Measurements from ENCODE around the gene CNTN1.

The CNTN1 gene

DNA sequence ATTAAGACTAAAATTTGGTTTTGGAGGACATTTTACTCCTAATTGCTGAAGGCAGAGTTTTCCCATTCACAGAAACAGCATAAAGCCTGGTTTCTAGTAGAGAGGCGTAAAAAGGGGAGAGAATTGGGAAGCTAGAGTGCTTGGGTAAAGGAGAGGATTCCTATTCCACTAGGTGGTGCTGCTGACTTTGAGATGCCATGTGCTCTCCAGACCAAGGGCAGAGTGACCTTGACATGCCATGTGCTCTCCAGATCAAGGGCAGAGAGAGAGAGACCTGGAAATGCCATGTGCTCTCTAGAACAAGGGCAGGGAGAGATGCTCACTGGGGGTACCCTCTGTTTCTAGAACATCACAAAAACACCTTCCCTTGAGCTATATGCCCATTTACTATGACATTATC is 319.7 kb downstream of the CNTN1 start:
- TF ChIP-seq TAF1 (IDR thresholded peaks at IDR 0.05; ENCODE audit: borderline replicate concordance, insufficient read depth, low read length), result no peak
- no peak for TF ChIP-seq POLR2AphosphoS5 (IDR thresholded peaks at IDR 0.05; ENCODE audit: low read depth, low read length)
- TF ChIP-seq SIN3A (IDR thresholded peaks at IDR 0.05; ENCODE audit: borderline replicate concordance, insufficient read depth, low read length), result no peak
- no peak for TF ChIP-seq FOXP2 (optimal IDR thresholded peaks at IDR 0.05; ENCODE audit: borderline replicate concordance, extremely low read depth, extremely low read length, insufficient read depth)
- TF ChIP-seq, protein P1, sequence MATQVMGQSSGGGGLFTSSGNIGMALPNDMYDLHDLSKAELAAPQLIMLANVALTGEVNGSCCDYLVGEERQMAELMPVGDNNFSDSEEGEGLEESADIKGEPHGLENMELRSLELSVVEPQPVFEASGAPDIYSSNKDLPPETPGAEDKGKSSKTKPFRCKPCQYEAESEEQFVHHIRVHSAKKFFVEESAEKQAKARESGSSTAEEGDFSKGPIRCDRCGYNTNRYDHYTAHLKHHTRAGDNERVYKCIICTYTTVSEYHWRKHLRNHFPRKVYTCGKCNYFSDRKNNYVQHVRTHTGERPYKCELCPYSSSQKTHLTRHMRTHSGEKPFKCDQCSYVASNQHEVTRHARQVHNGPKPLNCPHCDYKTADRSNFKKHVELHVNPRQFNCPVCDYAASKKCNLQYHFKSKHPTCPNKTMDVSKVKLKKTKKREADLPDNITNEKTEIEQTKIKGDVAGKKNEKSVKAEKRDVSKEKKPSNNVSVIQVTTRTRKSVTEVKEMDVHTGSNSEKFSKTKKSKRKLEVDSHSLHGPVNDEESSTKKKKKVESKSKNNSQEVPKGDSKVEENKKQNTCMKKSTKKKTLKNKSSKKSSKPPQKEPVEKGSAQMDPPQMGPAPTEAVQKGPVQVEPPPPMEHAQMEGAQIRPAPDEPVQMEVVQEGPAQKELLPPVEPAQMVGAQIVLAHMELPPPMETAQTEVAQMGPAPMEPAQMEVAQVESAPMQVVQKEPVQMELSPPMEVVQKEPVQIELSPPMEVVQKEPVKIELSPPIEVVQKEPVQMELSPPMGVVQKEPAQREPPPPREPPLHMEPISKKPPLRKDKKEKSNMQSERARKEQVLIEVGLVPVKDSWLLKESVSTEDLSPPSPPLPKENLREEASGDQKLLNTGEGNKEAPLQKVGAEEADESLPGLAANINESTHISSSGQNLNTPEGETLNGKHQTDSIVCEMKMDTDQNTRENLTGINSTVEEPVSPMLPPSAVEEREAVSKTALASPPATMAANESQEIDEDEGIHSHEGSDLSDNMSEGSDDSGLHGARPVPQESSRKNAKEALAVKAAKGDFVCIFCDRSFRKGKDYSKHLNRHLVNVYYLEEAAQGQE (IDR thresholded peaks at IDR 0.05; ENCODE audit: insufficient read depth in 1 of 2, low read depth in 2 of 2, low read length in 2 of 2), result no peak

DNA sequence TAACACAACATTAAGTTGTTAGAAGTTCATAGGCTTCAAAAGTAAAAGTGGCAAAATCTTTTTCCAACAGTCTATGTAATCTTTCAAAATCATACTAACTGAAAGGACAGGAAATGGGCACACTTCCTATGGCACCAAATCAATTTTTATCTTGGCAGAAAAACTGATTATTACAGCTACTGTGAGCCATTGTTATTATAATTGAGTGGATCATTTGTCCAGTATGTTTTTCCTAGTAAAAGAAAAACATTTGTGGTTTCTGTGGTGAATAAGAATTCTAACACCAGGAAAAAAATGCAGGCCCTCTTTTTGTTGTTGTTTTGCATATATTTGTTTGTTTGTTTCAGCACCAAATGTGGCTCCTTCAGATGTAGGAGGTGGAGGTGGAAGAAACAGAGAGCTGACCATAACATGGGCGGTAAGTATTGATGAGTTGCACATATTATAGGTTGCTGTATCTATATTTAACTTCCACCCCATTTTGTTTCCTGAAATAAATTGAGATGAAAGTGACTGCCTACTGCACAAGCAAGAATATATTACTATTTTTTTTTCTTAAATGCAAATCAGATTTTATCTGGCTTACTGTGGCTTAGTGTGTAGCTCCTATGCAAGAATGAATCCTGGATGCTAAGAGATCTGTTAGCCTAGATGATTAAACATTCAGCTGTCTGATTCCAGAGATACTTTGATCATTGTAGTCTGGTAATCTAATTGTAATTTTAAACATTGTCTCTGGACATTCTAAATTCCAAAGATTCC is 321.8 kb downstream of the CNTN1 start:
- no peak for TF ChIP-seq FOXP2 (optimal IDR thresholded peaks at IDR 0.05; ENCODE audit: borderline replicate concordance, extremely low read depth, extremely low read length, insufficient read depth)
- no peak for TF ChIP-seq SIN3A (IDR thresholded peaks at IDR 0.05; ENCODE audit: borderline replicate concordance, insufficient read depth, low read length)
- no peak for TF ChIP-seq TAF1 (IDR thresholded peaks at IDR 0.05; ENCODE audit: borderline replicate concordance, insufficient read depth, low read length)
- TF ChIP-seq, protein P1 (IDR thresholded peaks at IDR 0.05; ENCODE audit: insufficient read depth in 1 of 2, low read depth in 2 of 2, low read length in 2 of 2), result no peak
- TF ChIP-seq POLR2AphosphoS5 (IDR thresholded peaks at IDR 0.05; ENCODE audit: low read depth, low read length), result no peak

DNA sequence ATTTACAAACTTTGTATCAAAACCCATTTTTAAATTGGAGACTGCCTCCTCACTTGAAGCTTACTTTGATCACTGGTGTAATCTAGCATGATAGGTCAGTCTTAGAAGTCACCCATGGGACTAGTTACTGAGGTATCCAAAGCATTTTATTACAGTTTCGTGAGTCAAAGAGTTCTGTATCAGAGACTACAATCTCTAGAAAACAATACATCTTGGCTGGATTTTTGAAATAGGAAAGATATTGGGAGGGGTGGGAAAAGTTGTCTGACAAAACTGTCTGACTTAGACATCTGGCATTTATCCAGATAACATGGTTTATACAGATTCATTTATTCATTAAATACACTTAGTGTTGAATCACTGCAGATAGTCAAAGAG is 322.4 kb downstream of the CNTN1 start:
- no peak for TF ChIP-seq TAF1 (IDR thresholded peaks at IDR 0.05; ENCODE audit: borderline replicate concordance, insufficient read depth, low read length)
- TF ChIP-seq, protein P1 (IDR thresholded peaks at IDR 0.05; ENCODE audit: insufficient read depth in 1 of 2, low read depth in 2 of 2, low read length in 2 of 2), result no peak
- TF ChIP-seq POLR2AphosphoS5 (IDR thresholded peaks at IDR 0.05; ENCODE audit: low read depth, low read length), result no peak
- no peak for TF ChIP-seq FOXP2 (optimal IDR thresholded peaks at IDR 0.05; ENCODE audit: borderline replicate concordance, extremely low read depth, extremely low read length, insufficient read depth)
- no peak for TF ChIP-seq SIN3A (IDR thresholded peaks at IDR 0.05; ENCODE audit: borderline replicate concordance, insufficient read depth, low read length)

DNA sequence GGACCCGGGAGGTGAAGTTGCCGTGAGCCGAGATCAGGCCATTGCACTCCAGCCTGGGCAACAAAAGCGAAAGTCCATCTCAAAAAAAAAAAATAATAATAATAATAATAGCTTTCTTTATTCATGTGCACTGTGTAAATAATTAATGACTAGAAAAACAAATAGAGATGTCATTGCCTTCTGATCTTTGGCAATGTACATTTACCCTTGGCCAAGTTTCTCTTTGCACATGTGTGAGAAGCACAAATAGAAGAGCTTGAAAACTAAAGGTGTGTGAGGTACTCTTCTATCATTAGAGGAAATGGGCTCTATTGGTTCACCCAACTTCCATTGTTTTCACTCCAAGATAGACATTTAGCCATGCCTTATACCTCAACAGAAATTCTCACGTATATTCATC is 325.8 kb downstream of the CNTN1 start:
- TF ChIP-seq SIN3A (IDR thresholded peaks at IDR 0.05; ENCODE audit: borderline replicate concordance, insufficient read depth, low read length), result no peak

DNA sequence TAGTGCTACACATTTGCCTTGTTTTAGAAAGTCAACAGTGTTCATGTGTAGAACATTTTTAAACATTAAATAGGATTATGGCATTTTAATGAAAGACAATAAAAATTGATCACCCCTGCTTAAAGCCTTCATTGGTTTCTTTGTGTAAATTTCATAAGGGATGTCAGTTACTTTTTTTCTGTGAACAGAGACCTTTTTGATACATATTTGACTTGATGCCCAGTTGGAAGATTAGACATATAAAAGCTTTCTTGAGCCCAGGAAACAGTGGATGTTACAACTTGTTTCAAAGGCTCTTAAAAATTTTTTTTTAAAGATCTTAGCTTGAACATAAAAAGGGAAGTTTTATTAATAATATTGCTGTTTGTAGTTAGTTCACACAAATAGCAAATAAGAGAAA is 327.2 kb downstream of the CNTN1 start:
- TF ChIP-seq POLR2AphosphoS5 (IDR thresholded peaks at IDR 0.05; ENCODE audit: low read depth, low read length) (no peak), FOXP2 (optimal IDR thresholded peaks at IDR 0.05; ENCODE audit: borderline replicate concordance, extremely low read depth, extremely low read length, insufficient read depth) (no peak), TAF1 (IDR thresholded peaks at IDR 0.05; ENCODE audit: borderline replicate concordance, insufficient read depth, low read length) (no peak), SIN3A (IDR thresholded peaks at IDR 0.05; ENCODE audit: borderline replicate concordance, insufficient read depth, low read length) (no peak)
- TF ChIP-seq, protein P1 (IDR thresholded peaks at IDR 0.05; ENCODE audit: insufficient read depth in 1 of 2, low read depth in 2 of 2, low read length in 2 of 2), result no peak

All from PFSK-1 (cell line).